Measurements from ENCODE around the gene AKAP5.

Gene AKAP5

DNA sequence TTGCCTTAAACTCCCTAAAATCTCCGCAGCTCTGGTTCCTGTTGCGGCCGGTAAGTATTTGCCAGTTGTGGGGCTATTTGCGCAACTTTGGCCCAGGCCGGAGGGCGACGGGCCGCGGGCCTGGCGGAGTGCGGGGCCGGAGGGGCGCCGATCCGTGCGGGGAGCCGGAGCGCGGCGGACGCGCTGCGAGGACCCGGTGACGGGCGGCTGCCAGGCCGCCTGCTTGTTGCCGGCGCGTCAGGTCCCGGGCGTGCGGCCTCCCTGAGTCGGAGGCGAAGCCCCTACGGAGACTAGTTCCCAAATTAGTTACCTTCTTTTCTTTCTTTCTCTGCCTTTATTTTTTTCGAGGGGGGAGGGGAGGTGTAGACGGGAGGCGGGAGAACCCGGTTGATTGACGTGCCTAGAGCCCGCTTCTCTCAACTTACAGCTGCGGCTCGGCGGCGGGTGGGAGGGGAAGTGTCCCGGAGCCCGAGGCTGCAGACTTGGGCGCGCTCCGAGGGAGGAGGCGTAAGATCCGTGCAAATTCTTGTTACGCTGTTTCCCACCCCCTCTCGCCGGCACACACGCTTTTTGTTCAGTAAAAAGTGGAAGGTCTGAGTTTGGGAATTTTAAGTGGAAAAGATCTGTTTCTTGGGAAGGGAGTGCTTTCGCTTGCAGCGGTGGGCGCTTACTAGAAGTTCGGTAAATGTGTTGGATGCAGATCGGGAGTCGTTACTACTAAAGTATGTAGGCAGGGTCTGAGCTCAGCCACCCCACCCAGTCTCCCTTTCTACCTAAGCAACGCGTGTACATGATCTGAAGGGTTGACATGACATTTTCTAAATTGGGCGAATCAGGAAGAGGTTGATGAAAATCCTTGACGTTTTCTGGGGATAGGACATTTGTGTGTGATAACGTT is 39.8 kb downstream of the AKAP5 start:
- TF ChIP-seq, protein P1, sequence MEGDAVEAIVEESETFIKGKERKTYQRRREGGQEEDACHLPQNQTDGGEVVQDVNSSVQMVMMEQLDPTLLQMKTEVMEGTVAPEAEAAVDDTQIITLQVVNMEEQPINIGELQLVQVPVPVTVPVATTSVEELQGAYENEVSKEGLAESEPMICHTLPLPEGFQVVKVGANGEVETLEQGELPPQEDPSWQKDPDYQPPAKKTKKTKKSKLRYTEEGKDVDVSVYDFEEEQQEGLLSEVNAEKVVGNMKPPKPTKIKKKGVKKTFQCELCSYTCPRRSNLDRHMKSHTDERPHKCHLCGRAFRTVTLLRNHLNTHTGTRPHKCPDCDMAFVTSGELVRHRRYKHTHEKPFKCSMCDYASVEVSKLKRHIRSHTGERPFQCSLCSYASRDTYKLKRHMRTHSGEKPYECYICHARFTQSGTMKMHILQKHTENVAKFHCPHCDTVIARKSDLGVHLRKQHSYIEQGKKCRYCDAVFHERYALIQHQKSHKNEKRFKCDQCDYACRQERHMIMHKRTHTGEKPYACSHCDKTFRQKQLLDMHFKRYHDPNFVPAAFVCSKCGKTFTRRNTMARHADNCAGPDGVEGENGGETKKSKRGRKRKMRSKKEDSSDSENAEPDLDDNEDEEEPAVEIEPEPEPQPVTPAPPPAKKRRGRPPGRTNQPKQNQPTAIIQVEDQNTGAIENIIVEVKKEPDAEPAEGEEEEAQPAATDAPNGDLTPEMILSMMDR (IDR thresholded peaks at IDR 0.05; ENCODE audit: insufficient read depth, low read depth, low read length, missing control alignments): no peak
- H3K4me3 ChIP-seq (ENCODE audit: low read depth, low read length): peak overlapping the region; percentile 81
- peak; percentile 93 for DNase-seq (ENCODE audit: low read depth)

DNA sequence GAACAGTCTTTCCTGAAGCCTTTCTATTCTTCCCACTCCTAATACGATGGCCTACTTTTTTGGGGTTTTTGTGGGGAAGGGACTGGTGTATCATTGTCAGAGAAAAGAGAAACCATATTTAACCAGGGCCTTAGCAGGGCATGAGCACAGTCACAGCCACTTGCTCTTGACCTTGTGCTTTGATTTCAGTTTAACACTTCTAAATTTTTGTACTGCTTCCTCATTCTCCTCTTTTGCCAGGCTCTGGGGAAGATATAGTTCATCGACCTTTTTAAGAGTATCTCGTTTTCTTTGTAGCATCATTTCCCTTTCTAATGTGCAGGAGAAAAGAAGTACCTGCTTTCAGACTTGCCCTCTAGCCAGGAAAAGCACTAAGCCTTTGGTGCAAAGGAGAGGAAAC is 41.4 kb downstream of the AKAP5 start:
- H3K4me3 ChIP-seq (ENCODE audit: low read depth, low read length): peak overlapping the region; percentile 81
- DNase-seq (ENCODE audit: low read depth): peak; percentile 45
- TF ChIP-seq, protein P1 (IDR thresholded peaks at IDR 0.05; ENCODE audit: insufficient read depth, low read depth, low read length, missing control alignments): no peak

DNA sequence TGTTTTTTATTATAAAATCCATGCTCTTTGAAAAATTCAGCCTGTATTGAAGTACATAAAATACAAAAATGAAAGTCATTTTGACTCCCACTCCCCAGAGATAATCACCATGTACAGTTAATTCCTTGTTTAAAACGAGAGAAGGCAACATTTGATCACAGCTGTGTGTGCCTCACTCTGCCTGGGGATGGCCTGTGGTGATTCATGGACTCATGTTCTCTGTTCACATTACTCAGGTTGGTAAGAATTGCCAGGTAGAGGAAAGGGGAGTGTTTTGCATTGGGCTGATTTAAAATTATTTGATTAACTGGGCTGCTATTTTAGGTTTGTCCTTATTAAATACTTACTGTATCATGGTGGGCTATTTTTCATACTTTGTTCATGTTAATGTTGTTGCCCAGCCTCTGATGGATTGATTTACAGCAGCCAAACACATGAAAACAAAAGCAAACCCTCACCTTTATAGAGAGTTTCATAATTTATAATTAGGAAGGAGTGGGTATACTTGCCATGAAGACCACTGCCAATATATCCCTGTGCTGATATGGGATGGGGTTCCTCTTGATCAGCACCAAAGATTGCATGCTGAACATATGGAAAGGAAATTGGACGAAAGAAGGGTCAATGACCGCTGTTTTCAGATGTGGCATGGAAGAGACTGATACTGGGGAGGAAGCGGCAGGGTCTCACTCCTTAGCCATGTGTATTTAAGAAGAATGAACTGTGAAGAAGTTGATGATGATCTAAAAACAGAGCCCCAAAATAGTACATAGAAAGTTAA is 42.3 kb downstream of the AKAP5 start:
- TF ChIP-seq, protein P1 (IDR thresholded peaks at IDR 0.05; ENCODE audit: insufficient read depth, low read depth, low read length, missing control alignments): no peak
- peak; percentile 25 for DNase-seq (ENCODE audit: low read depth)

DNA sequence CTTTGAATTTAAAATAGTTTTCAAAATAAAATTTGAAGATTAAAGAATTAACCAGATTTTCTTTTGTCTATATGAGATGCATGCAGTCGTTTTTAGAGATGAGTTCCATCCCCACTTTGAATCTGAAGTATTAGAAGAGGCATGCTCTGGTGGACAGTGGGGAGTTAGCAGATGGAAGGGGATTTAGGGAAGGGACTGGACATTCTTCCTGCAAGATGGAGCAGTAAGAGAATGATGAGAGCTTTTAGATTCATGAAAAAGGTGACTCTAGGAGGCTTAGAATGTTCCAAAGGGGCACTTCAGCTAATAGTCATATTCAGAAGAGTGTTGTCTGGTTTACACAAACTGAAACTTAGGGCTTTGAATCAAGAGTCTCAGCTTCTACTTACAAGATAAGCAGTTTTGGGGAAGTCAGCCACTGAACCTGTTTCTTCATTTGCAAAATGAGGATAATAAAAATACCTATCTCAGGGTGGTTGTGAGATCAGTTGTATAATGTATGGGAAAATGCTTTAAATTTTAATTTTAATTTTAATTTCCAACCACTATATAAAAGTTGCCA is 43.0 kb downstream of the AKAP5 start:
- H3K4me3 ChIP-seq (ENCODE audit: low read depth, low read length): peak overlapping the region; percentile 81
- DNase-seq (ENCODE audit: low read depth): peak; percentile 83
- TF ChIP-seq, protein P1 (IDR thresholded peaks at IDR 0.05; ENCODE audit: insufficient read depth, low read depth, low read length, missing control alignments): no peak

More for the DNA sequence above, 42.3 kb downstream of the AKAP5 start:
- peak overlapping the region; percentile 81 for H3K4me3 ChIP-seq (ENCODE audit: low read depth, low read length)

DNA sequence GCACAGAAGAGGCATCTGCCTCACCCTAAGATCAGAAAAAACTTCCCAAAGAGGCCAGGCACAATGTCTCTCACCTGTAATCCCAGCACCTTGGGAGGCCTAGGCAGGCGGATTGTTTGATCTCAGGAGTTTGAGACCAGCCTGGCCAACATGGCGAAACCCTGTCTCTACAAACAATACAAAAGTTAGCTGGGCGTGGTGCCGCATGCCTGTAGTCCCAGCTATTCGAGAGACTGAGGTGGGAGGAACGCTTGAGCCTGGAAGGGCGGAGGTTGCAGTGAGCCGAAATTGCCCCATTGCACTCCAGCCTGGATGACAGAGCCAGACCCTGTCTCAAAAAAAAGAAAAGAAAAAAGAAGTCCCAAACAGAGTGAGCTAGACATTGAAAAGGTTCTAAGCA is 43.7 kb downstream of the AKAP5 start:
- TF ChIP-seq, protein P1 (IDR thresholded peaks at IDR 0.05; ENCODE audit: insufficient read depth, low read depth, low read length, missing control alignments): no peak
- DNase-seq (ENCODE audit: low read depth): peak; percentile 33
- peak overlapping the region; percentile 81 for H3K4me3 ChIP-seq (ENCODE audit: low read depth, low read length)

DNA sequence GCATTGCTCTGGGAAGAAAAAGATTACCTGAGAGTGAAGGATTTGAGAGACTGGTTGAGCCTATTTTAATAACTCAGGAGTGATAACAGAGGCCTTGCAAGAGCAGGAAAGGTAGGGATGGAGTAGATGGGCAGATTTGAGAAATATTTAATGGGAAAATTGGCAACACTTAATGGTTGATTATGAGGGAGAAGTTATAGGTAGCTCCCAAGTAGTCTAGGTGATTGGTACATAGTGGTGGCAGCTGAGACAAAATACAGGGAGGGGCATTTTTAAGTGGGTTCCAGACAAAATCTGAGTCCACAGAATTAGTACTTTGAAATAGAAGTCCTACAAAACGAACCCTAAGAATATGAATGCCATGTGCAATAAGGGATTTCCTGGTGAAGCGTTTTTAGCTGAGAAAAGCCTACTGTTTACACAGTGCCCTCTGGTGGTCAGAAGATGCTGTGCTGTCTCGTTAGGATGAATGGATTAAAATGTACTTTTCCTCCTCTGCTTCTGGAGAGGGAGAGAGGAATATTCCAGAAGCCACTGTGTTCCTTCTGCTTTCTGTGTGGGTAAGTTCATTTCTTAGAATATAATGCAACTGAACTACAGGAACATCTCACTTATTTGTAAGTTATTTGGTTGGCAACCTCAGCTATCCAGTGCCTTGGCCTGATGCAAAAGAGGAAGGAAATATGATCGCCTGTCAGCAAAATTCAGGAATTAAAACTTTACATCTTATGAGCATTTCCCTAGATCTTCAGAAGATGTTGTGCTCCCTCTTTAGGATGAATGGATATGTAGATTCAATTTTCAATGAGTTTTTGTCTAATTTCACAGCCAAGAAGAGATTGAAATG is 45.7 kb downstream of the AKAP5 start:
- TF ChIP-seq, protein P1 (IDR thresholded peaks at IDR 0.05; ENCODE audit: insufficient read depth, low read depth, low read length, missing control alignments): peak; percentile 89
- H3K4me3 ChIP-seq (ENCODE audit: low read depth, low read length): peak overlapping the region; percentile 25
- DNase-seq (ENCODE audit: low read depth): peak; percentile 80
